HG03565 (cell line): ENCODE data around the gene DLGAP1.

Source experiments
- ATAC-seq: cut with Tn5 transposase; IDR thresholded peaks from one replicate; pipeline ENCODE4 v1.9.1; 2021; ENCODE audit warnings: mild to moderate bottlenecking, moderate library complexity; ENCODE audit not compliant: unreplicated experiment

Gene DLGAP1

DNA sequence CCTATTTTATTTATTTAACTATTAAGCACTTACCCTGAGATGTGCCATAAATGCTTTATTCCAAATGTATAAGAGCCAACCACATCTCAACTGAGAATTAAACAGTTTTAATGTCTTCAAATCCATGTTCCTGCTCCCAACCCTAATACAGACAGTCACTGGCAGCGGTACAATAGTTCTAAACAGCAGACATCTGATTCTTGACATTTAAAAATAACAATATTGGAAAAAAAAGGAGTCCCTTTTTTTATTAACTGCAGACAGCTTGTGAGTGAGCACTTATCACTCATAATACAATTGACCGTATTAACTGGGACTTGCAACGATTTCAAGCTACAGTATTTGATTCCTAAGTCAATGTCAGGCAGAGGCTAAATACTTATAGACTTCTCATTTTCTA lies 580.5 kb downstream of the DLGAP1 start:
- ATAC-seq = no peak

DNA sequence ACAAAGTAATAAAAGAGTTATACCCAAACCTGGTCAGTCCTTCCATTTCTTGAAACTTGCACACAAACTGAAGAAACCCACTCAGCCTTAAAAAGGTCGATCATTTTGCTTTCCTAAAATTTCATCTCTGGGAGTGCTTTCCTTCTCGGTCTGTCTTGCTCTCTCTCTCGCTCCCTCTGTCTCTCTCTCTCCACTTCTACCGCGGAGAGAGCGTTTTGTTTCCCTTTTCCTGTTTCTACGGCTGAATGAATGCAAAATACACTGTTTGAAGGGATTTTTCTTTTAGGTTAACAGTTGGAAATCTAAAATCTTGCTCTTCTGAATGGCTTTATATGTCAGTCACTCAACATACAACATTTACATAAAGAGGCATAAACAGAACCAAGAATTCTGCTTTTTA lies 581.0 kb downstream of the DLGAP1 start:
- no peak for ATAC-seq

DNA sequence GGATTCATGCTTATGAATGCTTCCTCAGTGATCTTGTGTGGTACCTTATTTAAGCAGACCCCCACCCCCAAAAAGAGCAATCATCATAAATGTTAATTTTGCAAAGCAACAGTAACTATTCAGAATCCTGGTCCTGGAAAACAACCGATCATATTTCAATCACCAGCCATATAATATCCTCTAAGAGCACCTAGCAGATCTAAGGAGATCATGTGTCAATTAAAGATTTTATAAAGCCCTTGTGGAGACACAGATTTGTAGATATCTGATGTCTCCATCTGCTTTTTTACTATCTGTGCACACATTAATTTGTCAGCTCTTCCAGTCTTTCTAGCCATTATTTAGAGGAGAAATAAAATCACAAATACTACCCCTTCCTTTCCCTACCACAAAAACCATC lies 581.4 kb downstream of the DLGAP1 start:
- no peak for ATAC-seq

DNA sequence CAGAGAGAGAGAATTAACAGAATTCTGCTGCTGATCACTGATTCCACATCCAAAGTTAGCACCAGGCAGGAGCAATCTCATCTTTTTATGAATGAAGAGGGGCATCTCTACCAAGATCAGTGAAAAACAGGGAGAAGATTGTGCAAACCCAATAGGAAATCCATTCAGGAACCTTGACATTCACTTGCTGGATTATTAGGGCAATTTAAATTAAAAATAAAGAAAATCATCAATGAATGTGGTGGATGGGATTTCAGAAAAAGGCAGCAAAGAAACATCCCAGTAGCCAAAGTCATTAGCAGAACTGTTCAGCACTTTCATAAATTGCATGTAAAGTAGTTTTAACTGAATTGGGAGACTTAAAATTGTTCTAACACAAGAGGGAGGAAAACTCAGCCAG lies 581.9 kb downstream of the DLGAP1 start:
- no peak for ATAC-seq

DNA sequence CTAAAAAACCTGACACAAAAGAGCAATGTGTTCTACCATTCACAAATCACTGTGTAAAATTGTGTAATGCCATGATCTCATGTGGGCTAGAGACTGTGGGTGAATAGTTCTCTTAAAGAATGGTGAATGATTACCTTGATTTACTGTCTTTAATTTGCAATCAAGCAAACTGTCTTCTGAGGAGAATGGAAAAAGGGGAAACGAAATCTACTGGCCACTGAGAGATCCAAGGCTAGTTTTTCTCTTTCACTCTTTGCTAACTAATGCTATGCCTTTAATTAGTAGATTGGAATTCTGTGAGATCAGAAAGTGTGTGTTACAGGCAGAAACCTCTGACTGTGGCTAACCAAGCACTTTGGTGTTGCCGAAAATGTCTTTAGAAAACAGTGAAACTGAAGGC lies 582.5 kb downstream of the DLGAP1 start:
- no peak for ATAC-seq

DNA sequence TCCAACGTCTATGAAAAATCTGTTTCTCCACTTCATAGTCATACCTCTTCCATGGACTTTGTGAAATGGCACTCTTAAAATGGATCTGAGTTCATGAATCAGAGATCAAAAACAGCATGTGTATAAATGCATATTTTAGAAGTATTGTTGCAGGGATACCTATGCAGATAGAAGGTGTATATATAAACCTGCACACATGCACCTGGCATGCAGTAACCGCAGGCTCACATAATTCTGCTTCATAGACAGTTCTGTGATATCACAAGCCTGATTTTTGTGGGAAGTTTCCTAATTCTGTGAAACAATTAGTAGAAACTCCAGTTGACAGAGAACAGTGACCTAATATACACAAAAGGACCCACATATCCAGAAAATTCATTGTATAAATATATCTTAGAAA lies 583.4 kb downstream of the DLGAP1 start:
- no peak for ATAC-seq

DNA sequence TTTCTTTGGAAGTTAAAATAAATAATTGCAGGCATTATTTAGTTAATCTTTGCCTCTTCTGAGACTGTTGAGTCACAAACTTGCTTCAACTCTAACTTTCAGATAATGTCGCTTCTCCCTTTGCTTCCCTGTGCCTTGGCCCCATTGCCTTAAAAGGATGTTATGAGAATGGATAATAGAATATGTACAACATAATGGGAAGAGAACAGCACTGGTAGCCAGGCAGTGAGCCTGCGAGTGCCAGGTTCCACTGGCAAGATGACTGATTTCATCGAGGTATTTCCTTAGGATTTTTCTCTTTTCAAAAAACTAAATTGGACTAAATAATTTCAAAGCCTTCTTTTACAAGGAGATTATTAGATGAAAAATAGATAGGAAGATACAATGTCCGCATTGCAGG lies 584.2 kb downstream of the DLGAP1 start:
- ATAC-seq = no peak

DNA sequence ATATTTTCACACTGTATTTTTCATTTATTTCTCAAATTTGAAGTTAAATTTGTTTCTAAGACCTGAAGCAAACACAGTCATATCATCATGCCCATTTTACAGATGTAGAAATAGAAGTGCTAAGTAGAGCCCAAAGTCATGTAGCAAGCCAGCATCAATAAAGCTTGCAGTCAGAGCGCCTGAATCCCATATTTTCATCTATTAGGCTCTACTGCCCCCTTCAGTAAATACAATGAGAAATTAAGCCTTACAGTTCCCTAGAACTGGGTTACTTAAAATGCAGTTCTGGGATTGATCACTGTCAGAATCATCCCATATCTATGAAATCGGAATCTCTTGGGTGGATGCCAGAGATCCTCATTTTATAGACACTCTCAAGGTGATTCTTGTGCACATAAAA lies 585.3 kb downstream of the DLGAP1 start:
- no peak for ATAC-seq

DNA sequence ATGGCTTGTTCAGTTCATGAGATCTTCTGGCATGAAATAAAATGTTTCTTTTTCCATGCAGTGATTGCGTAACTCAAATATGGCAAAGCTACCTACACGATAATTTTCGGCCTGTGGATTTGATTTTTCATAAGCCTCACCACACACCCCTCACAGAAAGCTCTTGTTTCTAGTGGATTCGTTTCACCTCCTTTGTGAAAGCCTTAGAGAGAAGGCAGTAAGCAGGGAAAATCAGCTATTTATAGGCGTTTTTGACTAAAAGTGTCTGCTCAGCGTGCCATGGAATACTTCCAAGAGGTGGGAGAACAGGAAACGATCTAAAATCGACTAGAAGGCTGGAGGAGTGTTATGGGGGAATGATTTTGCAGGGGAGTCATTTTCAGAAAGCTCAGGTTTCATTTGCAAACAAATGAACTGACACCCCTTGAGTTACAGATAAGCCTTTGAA lies 587.2 kb downstream of the DLGAP1 start:
- ATAC-seq = no peak

DNA sequence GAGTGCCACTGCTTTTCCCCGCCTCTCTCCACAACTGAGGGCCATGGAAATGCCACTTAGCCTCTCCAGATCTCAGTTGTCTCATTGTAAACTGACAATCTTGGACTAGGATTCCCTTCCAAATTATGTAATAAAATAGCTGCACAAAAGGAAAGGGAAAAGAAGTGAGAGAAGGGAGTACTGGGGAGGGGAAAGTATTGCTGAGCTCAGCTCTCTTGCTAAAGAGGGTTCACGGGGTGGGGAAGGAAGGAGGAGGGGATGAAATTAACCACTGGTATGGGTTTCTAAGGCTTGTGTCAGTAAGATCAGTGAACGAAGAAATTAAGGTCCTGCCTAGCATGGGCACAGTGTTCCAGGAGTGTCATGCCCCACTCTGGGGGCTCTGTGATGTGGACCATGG lies 587.9 kb downstream of the DLGAP1 start:
- ATAC-seq = no peak

DNA sequence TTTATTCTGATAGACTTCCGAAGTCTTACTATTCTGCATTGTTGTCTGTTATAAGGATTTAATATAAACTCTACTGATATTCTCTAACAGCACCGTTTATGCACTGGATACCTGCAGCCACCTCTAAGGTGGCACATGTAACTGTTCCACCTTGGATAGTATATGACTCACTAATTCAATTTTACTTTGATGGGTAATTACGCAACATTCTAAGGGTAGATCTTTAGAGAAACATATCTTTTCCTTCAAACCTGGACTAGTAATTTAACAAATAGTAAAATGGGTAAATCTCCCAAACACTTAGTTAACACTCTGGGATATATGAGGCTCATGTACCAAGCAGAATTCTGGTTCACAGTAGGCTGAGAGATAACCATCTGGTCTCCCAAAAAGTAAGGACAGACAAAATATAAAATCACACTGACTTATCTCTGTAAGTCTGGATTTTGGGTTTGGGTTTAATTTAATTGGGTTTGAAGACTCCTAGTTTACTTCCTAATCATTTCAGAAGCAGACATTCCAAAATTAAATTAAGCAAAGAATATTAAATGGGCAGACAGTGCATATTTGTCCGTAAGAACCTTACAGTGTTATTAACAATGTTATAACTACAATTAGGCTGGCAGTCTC lies 590.3 kb downstream of the DLGAP1 start:
- no peak for ATAC-seq

DNA sequence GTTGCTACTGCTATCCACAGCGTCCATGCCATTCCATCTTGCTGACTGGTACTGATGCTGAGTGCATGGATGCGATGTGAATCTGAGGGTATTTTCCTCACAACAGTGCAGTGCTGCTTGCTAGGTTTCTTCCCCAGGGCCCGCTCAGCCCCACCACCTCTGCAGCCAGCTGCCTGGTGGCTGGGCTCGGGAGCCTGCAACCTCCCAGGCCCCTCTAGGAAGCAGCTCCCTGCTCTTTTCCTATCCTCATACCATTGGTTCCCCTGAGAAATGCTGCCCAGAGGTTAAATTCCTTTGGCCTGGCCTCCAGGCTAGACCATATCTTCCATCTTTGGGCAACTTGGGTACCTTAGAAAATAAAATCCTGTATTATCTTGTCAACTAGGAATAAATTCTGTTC lies 591.5 kb downstream of the DLGAP1 start:
- ATAC-seq = no peak

DNA sequence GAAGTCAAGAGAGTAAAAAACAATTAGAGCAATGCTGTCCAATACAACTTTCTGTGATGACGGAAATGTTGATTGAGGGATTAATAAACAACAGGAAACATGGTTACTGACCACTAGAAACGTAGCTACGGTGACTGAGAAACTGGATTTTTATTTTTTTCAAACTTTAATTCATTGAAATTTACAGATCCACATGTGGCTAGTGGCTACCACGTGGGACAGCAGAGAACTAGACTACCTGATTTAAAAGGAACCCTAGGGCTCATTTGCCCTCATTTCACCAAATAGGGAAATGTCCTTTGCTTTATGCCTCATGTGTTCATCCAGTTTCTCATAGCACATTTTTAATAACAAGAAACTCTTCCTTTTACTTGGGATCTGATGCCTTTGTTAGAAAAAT lies 592.1 kb downstream of the DLGAP1 start:
- no peak for ATAC-seq

DNA sequence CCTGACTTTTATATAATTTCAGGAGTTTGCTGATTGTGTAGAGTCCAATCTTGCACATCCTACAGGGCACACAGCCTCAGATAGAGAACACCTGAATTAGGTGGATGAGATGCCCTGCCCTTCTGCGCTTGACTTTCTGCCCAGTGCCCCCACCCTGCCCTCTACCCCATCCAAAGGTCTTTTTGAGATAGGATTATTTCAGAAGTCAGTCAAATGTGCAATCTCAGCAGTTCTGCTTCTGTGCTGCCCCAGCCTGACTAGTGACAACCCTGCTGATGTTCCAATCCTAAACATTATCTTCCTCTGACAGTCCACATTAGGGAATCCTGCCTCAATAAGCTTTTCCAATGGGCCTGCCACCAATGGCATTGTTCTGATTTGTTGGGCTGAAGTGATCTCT lies 593.6 kb downstream of the DLGAP1 start:
- no peak for ATAC-seq

DNA sequence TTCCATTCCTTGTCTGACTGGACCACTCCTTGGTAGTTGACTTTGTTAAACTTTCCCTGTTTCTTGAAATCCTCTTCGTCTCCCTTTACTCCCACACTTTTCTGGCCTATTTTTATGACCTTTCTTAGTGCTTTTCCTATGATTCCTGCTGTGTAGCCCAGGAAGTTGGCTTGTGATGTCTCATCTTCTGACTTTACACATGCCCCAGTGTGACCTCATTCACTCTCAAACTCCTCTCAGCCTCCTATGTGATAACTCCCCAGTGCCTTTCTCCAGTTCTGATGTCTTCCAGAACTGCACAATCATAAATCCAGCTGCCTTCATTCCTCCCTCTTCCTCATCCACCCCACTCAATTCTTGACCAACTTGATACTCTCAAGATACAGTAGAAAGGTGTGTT lies 597.6 kb downstream of the DLGAP1 start:
- ATAC-seq = no peak

DNA sequence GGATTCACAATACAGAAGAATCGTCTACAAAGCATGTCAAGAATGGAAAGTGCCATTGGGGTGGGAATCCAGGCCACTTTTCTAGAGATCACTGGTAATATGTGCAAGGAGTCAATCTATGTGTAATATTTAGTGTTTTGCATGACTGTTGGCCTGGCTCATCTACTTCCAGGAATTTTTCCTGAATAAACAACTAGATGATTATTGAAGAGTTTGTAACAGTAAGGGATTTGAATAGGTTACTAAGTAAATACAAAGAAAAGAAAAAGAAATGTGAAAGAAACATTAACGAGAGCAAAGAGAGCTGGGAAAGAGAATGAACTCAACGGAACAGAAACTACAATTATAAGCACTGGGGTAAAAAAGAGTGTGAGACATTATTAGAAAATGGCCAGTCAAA lies 599.1 kb downstream of the DLGAP1 start:
- ATAC-seq = no peak

DNA sequence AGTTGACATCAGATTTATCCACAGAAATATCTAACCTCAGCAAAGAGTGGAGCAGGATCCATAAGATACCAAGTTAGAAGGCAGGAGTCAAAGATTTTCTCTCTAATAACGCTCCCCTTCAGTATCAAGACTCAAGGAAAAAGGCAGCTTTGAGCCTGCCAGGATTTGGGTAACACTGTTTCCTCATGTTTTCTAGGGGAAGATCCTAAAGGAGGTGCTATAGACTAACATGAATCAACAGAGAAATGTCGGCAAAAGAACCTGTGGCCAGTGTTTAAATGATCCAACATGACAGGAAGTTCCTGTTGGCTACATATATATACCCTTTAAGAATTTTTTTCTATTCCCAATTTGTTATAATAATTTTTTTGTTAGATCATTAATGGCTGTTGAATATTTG lies 602.8 kb downstream of the DLGAP1 start:
- no peak for ATAC-seq

DNA sequence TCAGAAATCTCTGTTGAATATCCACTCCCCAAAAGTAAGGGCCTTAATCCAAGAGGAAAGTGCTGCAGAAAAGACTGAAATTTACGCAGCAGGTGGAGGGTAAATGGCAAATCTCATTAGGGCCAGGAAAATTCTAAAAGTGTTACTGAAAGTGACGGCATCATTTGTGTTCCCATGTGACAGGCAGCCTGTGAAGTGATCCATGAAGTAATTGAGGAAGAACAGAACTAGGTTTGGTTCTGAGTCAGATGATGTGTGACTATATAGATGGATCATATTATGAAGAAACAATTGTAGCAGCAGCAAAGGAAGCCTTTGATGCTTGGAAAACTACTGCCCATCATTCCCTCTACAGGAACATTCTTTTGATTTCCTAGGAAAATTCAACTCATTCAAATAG lies 603.9 kb downstream of the DLGAP1 start:
- no peak for ATAC-seq

DNA sequence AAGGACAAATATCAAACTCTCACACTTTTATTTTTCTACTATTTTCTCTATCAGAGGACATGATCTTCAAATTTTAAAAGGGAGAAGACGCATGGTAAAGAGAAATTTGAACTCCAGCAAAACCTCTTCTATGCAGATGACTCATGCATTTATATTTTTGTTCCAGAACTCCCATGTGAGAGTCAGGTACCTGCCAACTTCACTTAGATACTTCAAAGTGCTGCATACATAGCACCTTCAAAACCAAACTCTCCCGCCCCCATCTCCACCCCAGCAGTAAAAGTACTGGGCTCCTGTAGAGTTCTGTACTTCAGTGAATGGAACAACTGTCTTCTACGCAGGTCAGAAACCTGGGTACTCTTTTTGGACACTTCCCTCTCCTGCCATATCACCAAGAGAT lies 606.8 kb downstream of the DLGAP1 start:
- no peak for ATAC-seq

DNA sequence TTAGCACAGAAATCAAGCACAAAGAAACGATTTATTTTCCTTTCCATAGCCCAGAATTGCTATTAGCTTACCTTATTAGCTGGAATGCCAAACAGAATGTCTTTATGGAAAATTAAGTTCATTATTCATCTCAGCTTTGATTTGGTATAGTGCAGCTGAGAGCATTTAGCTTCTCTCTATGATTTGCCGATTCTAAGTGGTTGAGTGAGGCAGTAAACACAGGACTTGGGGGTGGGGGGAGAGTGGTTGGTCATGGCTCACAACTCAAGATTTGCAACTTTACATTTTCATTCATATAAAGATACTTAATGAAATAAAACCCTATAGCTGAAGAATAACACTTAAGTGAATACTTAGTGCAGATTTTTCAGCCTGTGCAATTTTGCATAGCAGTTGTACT lies 609.9 kb downstream of the DLGAP1 start:
- ATAC-seq = no peak

DNA sequence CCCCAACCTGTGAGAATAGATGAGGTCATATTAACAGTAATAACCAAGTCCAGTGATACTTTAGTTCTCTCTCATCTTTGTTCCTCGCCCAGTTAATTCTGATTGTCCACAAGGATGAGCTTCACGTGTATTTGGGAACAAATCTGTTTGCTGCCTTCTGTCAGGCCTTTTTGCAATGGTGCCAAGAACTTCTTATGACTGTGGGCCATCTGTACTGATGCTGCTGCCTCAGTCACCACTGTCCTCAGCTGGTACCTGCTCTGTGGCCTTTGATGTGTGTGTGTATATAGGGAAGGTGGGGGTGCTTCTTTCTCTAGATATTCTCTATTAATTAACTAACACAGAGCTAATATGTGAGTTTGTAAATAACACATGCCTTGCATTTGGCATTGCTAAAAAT lies 612.3 kb downstream of the DLGAP1 start:
- no peak for ATAC-seq

DNA sequence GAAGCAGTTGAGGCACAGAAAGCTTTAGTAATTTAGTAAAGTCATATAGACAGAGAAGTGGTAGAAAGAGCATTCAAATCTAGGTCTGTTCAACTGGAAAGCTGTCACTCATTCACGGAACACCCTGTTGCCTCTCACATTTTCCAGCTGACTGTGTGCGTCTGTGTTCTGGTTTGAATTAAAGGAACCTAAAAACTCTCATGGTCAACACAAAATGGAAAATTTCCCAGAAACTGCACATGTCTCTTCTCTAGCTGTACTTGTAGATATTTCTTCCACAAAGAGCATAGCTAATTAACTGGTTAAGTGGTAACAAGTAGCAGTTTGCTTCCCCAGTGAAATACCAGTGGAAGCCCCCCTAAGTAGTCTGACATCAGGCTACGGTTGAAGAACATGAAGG lies 614.3 kb downstream of the DLGAP1 start:
- ATAC-seq = no peak

DNA sequence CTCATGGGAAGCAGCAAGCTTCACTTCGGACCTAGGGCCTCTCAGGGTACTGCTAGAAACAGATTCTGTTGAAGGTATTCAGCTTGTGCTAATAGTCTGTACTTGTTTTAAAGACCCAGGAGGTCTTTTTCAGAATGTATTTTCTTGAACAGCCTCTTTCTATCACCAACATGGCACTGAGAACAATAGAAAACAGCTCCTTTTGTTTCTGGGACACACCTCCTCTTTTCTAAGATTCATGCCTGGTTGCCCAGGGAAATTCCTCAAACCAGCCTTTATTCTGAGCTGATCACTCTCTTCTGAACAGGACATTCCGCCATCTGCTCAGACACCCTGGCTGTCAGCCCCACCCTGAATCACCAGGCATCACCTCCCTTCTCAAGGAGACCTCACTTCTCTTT lies 615.5 kb downstream of the DLGAP1 start:
- ATAC-seq = no peak
